Stomach (tissue), 4 donors: Measurements from ENCODE around the gene DNAH1.

ENCODE experiments used
- EP300 ChIP-seq: sonication (generic); formaldehyde crosslinking; IDR thresholded peaks from one replicate; pipeline ENCODE4 v1.6.1; 2017; ENCODE audit warnings: antibody characterized with exemption
- POLR2AphosphoS5 ChIP-seq, 3 donors: sonication (generic); formaldehyde crosslinking; IDR thresholded peaks; one replicate each; pipeline ENCODE4 v1.6.1; 2016; ENCODE audit warnings: antibody characterized with exemption in 3 of 3
- TF ChIP-seq, protein P1 (sequence below), 7 experiments: fragments of 450-650 bp in 4 of 7; fragments of 200-600 bp in 3 of 7; sonication (generic) in 3 of 7; IDR thresholded peaks; one replicate each; pipeline ENCODE4 v1.5.1; 2016 to 2019; ENCODE audit warnings: antibody characterized with exemption in 7 of 7, control low read depth in 2 of 7, mild to moderate bottlenecking in 1 of 7

DNA sequence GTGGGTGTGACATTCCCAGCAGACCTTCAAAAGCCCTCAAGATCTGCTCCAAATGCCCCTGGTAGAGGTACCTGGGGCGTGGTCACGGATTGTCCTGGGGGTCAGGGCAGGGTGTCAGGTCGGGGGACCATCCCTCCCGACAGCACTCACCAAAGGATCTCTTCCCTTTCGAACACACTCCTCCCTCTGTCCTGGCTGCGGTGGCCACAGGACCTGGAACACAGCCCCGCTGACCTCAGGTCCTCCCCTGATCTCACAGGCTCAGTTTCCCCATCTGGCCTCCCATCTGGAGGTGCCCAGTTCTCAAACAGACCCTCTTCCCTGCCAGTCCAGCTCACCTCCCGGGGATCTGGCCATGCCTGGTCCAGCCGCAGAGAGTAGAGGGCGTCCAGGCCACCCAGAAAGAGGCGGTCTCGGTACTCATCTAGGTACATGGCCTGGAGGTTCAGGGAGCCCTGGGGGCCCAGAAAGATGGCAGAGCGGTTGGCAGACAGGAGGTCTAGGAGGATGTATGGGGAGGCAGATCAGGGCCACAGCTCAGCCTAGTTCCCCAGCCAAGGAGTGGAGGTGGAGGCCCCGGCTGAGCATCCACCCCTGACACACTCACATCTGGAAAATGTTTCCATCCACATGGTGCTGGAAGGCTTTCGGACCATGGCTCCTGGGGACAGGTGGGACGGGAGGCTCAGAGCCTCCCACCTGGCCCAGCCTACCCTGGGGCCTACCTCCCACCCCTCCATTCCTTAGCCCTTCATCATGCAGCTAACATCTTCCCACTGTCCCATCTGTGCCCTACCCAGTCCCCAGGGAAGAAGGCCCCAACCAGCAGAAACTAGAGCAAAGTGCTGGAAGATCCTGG, 126.5 kb downstream of the DNAH1 start:
- TF ChIP-seq, protein P1, sequence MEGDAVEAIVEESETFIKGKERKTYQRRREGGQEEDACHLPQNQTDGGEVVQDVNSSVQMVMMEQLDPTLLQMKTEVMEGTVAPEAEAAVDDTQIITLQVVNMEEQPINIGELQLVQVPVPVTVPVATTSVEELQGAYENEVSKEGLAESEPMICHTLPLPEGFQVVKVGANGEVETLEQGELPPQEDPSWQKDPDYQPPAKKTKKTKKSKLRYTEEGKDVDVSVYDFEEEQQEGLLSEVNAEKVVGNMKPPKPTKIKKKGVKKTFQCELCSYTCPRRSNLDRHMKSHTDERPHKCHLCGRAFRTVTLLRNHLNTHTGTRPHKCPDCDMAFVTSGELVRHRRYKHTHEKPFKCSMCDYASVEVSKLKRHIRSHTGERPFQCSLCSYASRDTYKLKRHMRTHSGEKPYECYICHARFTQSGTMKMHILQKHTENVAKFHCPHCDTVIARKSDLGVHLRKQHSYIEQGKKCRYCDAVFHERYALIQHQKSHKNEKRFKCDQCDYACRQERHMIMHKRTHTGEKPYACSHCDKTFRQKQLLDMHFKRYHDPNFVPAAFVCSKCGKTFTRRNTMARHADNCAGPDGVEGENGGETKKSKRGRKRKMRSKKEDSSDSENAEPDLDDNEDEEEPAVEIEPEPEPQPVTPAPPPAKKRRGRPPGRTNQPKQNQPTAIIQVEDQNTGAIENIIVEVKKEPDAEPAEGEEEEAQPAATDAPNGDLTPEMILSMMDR (IDR thresholded peaks at IDR 0.05): no peak
- TF ChIP-seq EP300 (no peak), POLR2AphosphoS5 (IDR thresholded peaks at IDR 0.05) (no peak)
